Vein endothelial cell (primary cell): ENCODE data around the gene DESI1. TPM values are rescaled to one million over a fixed set of nuclear protein-coding genes. Genes with fewer than 3 reads are reported as not detected.

Experiments used
- small RNA-seq: library from RNA; depleted of rRNA; stranded (forward); fragments of <200 nt; gene quantifications from one replicate; pipeline ENCODE3, GENCODE V24; 2012
- total RNA-seq: library from RNA; depleted of rRNA; stranded (reverse); fragments of >200 nt; gene quantifications from 2 replicates; pipeline ENCODE4 v1.2.3, GENCODE V29; 2012

Gene DESI1
- 43.1 and 48.4 TPM in 2 replicates for total RNA-seq

GRCh38 chr22:41620589-41621098 lies at the start of gene DESI1:
TSS of gene DESI1 (minus strand) at chr22:41621043. CDS start at chr22:41620839, 204 bp downstream.

GRCh38 chr22:41621099-41621910 lies 462 bp upstream of the DESI1 start, which contains the start of gene XRCC6:
TSS of gene XRCC6 (plus strand) at chr22:41621295. CDS start at chr22:41622005, 710 bp downstream.

GRCh38 chr22:41589391-41590241 lies 31.2 kb downstream of the DESI1 start, which contains the start of gene PMM1:
TSS of gene PMM1 (minus strand) at chr22:41589840. CDS start at chr22:41589805, 35 bp downstream.

Small RNA genes within 50 kb of the gene (small RNA-seq; reads per million reads assigned to genes)
- gene RF00019, result not detected

Other genes with a start within 250 kb of the DESI1 start
- 3.9 and 5.2 TPM in 2 replicates for gene TEF, start 239.1 kb downstream of the DESI1 start, total RNA-seq
- 45.1 and 53.6 TPM in 2 replicates for gene TOB2, start 174.2 kb downstream of the DESI1 start, total RNA-seq
- 48.3 and 53.3 TPM in 2 replicates for gene PHF5A, start 152.4 kb downstream of the DESI1 start, total RNA-seq
- 82.0 and 96.0 TPM in 2 replicates for gene ACO2, start 151.9 kb downstream of the DESI1 start, total RNA-seq
- gene POLR3H, start 76.6 kb downstream of the DESI1 start, total RNA-seq, result 22.5 and 27.0 TPM in 2 replicates
- gene CSDC2, start 60.0 kb downstream of the DESI1 start, total RNA-seq, result not detected in 2 replicates
- gene PMM1, start 31.2 kb downstream of the DESI1 start, total RNA-seq, result 3.7 and 5.2 TPM in 2 replicates
- 301 and 399 TPM in 2 replicates for gene XRCC6, start 252 bp upstream of the DESI1 start, total RNA-seq
- gene SNU13, start 67.8 kb upstream of the DESI1 start, total RNA-seq, result 86.3 and 89.8 TPM in 2 replicates
- gene MEI1, start 78.5 kb upstream of the DESI1 start, total RNA-seq, result 0.96 and 2.6 TPM in 2 replicates
- gene CCDC134, start 179.6 kb upstream of the DESI1 start, total RNA-seq, result 6.0 and 6.5 TPM in 2 replicates
- 74.9 and 76.4 TPM in 2 replicates for gene SREBF2, start 212.1 kb upstream of the DESI1 start, total RNA-seq